ENCODE results near the gene MT1A. TPM values are rescaled to one million over a fixed set of nuclear protein-coding genes. Genes with fewer than 3 reads are reported as not detected.

MT1A gene
- total and polyA plus RNA-seq, 2 donors, result 244 TPM; not detected in 1

Other genes with a start within 250 kb of the MT1A start
- 120 TPM for gene AMFR, start 213.1 kb upstream of the MT1A start, total RNA-seq
- gene AMFR, start 213.1 kb upstream of the MT1A start, polyA plus RNA-seq, result 82.6 TPM
- 144 TPM for gene NUDT21, start 187.3 kb upstream of the MT1A start, total RNA-seq
- 47.3 TPM for gene NUDT21, start 187.3 kb upstream of the MT1A start, polyA plus RNA-seq
- gene OGFOD1, start 187.1 kb upstream of the MT1A start, total RNA-seq, result 58.2 TPM
- 25.8 TPM for gene OGFOD1, start 187.1 kb upstream of the MT1A start, polyA plus RNA-seq
- gene BBS2, start 118.6 kb upstream of the MT1A start, total RNA-seq, result 83.1 TPM
- gene BBS2, start 118.6 kb upstream of the MT1A start, polyA plus RNA-seq, result 34.5 TPM
- not detected for gene MT4, start 73.6 kb upstream of the MT1A start, total RNA-seq
- gene MT4, start 73.6 kb upstream of the MT1A start, polyA plus RNA-seq, result not detected
- 1.1 TPM for gene MT3, start 49.1 kb upstream of the MT1A start, total RNA-seq
- 8.7 TPM for gene MT3, start 49.1 kb upstream of the MT1A start, polyA plus RNA-seq
- gene MT2A, start 30.1 kb upstream of the MT1A start, total RNA-seq, result 8.2 TPM
- 890 TPM for gene MT2A, start 30.1 kb upstream of the MT1A start, polyA plus RNA-seq
- 14.7 TPM for gene MT1E, start 12.9 kb upstream of the MT1A start, total RNA-seq
- gene MT1E, start 12.9 kb upstream of the MT1A start, polyA plus RNA-seq, result 189 TPM
- gene MT1M, start 6.0 kb upstream of the MT1A start, total RNA-seq, result 0.48 TPM
- gene MT1M, start 6.0 kb upstream of the MT1A start, polyA plus RNA-seq, result 182 TPM
- not detected for gene MT1B, start 13.2 kb downstream of the MT1A start, total RNA-seq
- gene MT1B, start 13.2 kb downstream of the MT1A start, polyA plus RNA-seq, result not detected
- gene MT1F, start 19.3 kb downstream of the MT1A start, total RNA-seq, result 0.95 TPM
- 10.3 TPM for gene MT1F, start 19.3 kb downstream of the MT1A start, polyA plus RNA-seq
- gene MT1G, start 29.4 kb downstream of the MT1A start, total RNA-seq, result not detected
- 55.5 TPM for gene MT1G, start 29.4 kb downstream of the MT1A start, polyA plus RNA-seq
- gene MT1H, start 31.1 kb downstream of the MT1A start, total RNA-seq, result not detected
- gene MT1H, start 31.1 kb downstream of the MT1A start, polyA plus RNA-seq, result not detected
- gene MT1X, start 43.8 kb downstream of the MT1A start, total RNA-seq, result 10.8 TPM
- 1,604 TPM for gene MT1X, start 43.8 kb downstream of the MT1A start, polyA plus RNA-seq
- 49.0 TPM for gene NUP93, start 91.5 kb downstream of the MT1A start, total RNA-seq
- gene NUP93, start 91.5 kb downstream of the MT1A start, polyA plus RNA-seq, result 25.1 TPM
- gene SLC12A3, start 226.5 kb downstream of the MT1A start, total RNA-seq, result 0.16 TPM
- 0.06 TPM for gene SLC12A3, start 226.5 kb downstream of the MT1A start, polyA plus RNA-seq